Gastrocnemius medialis (tissue), 4 donors: ENCODE data around the gene TMEM79. TPM values are rescaled to one million over a fixed set of nuclear protein-coding genes. Genes with fewer than 3 reads are reported as not detected.

Experiments
- ATAC-seq, 2 donors: fragments of 150-250 bp; one replicate each; pipeline ENCODE4 v1.9.1; 2016
- DNase-seq, 2 donors: peaks; one replicate each; pipeline ENCODE4 v3.0.0-alpha.2; 2019
- H3K27ac ChIP-seq, 4 donors: fragments of 200-600 bp; sonication (generic); 1 replicate in 1 of 4; 2 replicates in 3 of 4; pipeline ENCODE4 v1.5.1; 2016 to 2018; ENCODE audit warnings: mild to moderate bottlenecking in 2 of 4, moderate library complexity in 1 of 4
- H3K27me3 ChIP-seq, 3 donors: fragments of 200-600 bp; sonication (generic) in 2 of 3; 1 replicate in 1 of 3; 2 replicates in 2 of 3; pipeline versions ENCODE4 v1.5.1 to v1.6.0; 2016 to 2019; ENCODE audit warnings: mild to moderate bottlenecking in 1 of 3, moderate library complexity in 1 of 3
- H3K36me3 ChIP-seq, 2 donors: fragments of 200-600 bp; sonication (generic) in 1 of 2; one replicate each; pipeline ENCODE4 v1.5.1; 2017 to 2018
- H3K4me1 ChIP-seq, 2 donors: fragments of 200-600 bp; sonication (generic) in 1 of 2; one replicate each; pipeline ENCODE4 v1.5.1; 2016 to 2017; ENCODE audit warnings: mild to moderate bottlenecking in 2 of 2
- H3K4me3 ChIP-seq, 4 donors: fragments of 200-600 bp; sonication (generic) in 3 of 4; 1 replicate in 1 of 4; 2 replicates in 3 of 4; pipeline ENCODE4 v1.5.1; 2016 to 2019; ENCODE audit warnings: mild to moderate bottlenecking in 2 of 4
- H3K9me3 ChIP-seq, 3 donors: fragments of 200-600 bp; sonication (generic) in 2 of 3; 1 replicate in 1 of 3; 2 replicates in 2 of 3; pipeline ENCODE4 v1.5.1; 2016 to 2019
- CTCF ChIP-seq, 5 experiments: fragments of 450-650 bp in 3 of 5; fragments of 200-600 bp in 2 of 5; sonication (generic) in 2 of 5; IDR thresholded peaks in 4 of 5; conservative IDR thresholded peaks in 1 of 5; 1 replicate in 4 of 5; 2 replicates in 1 of 5; pipeline ENCODE4 v1.5.1; 2016 to 2019; ENCODE audit warnings: antibody characterized with exemption in 5 of 5, mild to moderate bottlenecking in 3 of 5, moderate library complexity in 3 of 5
- POLR2A ChIP-seq, 2 donors: fragments of 450-650 bp; IDR thresholded peaks; one replicate each; pipeline ENCODE4 v1.6.1; 2017; ENCODE audit warnings: antibody characterized with exemption in 2 of 2, mild to moderate bottlenecking in 2 of 2, moderate library complexity in 2 of 2
- in situ Hi-C, 4 donors: fragments of 200-750 bp; cut with MboI; loops; one replicate each; pipeline versions ENCODE4 v1.15.0 to v1.8.0; 2017; ENCODE audit warnings: low sequenced_read_pairs in 4 of 4
- intact Hi-C: fragments of 100-400 bp; cut with DNase I; formaldehyde crosslinking; loops from one replicate; pipeline ENCODE4 v1.15.1; 2023; ENCODE audit warnings: low total_unique reads
- total RNA-seq, 4 donors: library from RNA; depleted of rRNA; stranded (reverse); fragments of >200 nt; gene quantifications; one replicate each; pipeline versions ENCODE4 v1.1.0 to v1.2.3, GENCODE V29; 2016

TMEM79 gene
- total RNA-seq, 4 donors from 2014 or later = 0.20 to 1.5 (median 0.68) TPM

GRCh38 chr1:156259805-156260204 lies 24.3 kb upstream of the TMEM79 start:
- no peaks in the 10 kb centered on the region for H3K4me1 ChIP-seq
- no peaks in the 10 kb centered on the region for H3K27me3 ChIP-seq
- ATAC-seq (no peak), DNase-seq (no peak)
- no peak overlapping the region for H3K27ac ChIP-seq
- H3K36me3 ChIP-seq = peaks cover 7 to 88% of the 10 kb centered on the region in 2 donors
- intact Hi-C loops (no loop called here), in situ Hi-C loops (no loop called here)
- H3K9me3 ChIP-seq = no peaks in the 10 kb centered on the region
- no peak for TF ChIP-seq CTCF (IDR thresholded peaks at IDR 0.05 in 4 of 5, conservative IDR thresholded peaks at IDR 0.05 in 1 of 5)
- no peak for TF ChIP-seq POLR2A (IDR thresholded peaks at IDR 0.05)
- H3K4me3 ChIP-seq = no peak overlapping the region

GRCh38 chr1:156260896-156261295 lies 23.2 kb upstream of the TMEM79 start:
- TF ChIP-seq POLR2A (IDR thresholded peaks at IDR 0.05) (no peak), CTCF (IDR thresholded peaks at IDR 0.05 in 4 of 5, conservative IDR thresholded peaks at IDR 0.05 in 1 of 5) (no peak)
- Histone ChIP-seq H3K9me3 (no peaks in the 10 kb centered on the region), H3K4me3 (no peak overlapping the region), H3K4me1 (no peaks in the 10 kb centered on the region), H3K27ac (no peak overlapping the region), H3K36me3 (peaks cover 8 to 89% of the 10 kb centered on the region in 2 donors), H3K27me3 (no peaks in the 10 kb centered on the region)
- intact Hi-C loops (no loop called here), in situ Hi-C loops (no loop called here)
- no peak for ATAC-seq
- DNase-seq = no peak

- Histone ChIP-seq H3K4me3 (no peak overlapping the region), H3K27me3 (no peaks in the 10 kb centered on the region), H3K4me1 (no peaks in the 10 kb centered on the region), H3K27ac (no peak overlapping the region), H3K9me3 (no peaks in the 10 kb centered on the region), H3K36me3 (peaks cover 8 to 97% of the 10 kb centered on the region in 2 donors)
- in situ Hi-C loops (no loop called here), intact Hi-C loops (no loop called here)
- ATAC-seq (no peak), DNase-seq (no peak)
- TF ChIP-seq POLR2A (IDR thresholded peaks at IDR 0.05) = no peak
- TF ChIP-seq CTCF (IDR thresholded peaks at IDR 0.05 in 4 of 5, conservative IDR thresholded peaks at IDR 0.05 in 1 of 5) = no peak
Measured at GRCh38 chr1:156262461-156263287, 21.5 kb upstream of the TMEM79 start.

GRCh38 chr1:156263288-156263655 lies 20.9 kb upstream of the TMEM79 start:
- TF ChIP-seq POLR2A (IDR thresholded peaks at IDR 0.05) (no peak), CTCF (IDR thresholded peaks at IDR 0.05 in 4 of 5, conservative IDR thresholded peaks at IDR 0.05 in 1 of 5) (no peak)
- in situ Hi-C loops = no loop called here
- Histone ChIP-seq H3K36me3 (peaks cover 4 to 97% of the 10 kb centered on the region in 2 donors), H3K27ac (no peak overlapping the region), H3K9me3 (no peaks in the 10 kb centered on the region), H3K27me3 (no peaks in the 10 kb centered on the region), H3K4me1 (no peaks in the 10 kb centered on the region), H3K4me3 (no peak overlapping the region)
- no peak for DNase-seq
- intact Hi-C loops = no loop called here
- ATAC-seq = no peak
